Dermis blood vessel endothelial cell (primary cell): ENCODE results near the gene SYPL2. TPM values are rescaled to one million over a fixed set of nuclear protein-coding genes. Genes with fewer than 3 reads are reported as not detected.
"Not testable (repeated sequence)": the region's sequence is repeated elsewhere in the genome, so short reads cannot be mapped to it uniquely, and the experiment has no call there.

ENCODE experiments used
- DNase-seq: peaks from one replicate; pipeline ENCODE4 v3.0.0; 2010
- total RNA-seq: library from RNA; depleted of rRNA; stranded (reverse); fragments of >200 nt; gene quantifications from 2 replicates; pipeline ENCODE4 v1.2.3, GENCODE V29; 2014

Gene SYPL2
- under 0.01 TPM in 1 of 2 replicates, not detected in the other for total RNA-seq

DNA sequence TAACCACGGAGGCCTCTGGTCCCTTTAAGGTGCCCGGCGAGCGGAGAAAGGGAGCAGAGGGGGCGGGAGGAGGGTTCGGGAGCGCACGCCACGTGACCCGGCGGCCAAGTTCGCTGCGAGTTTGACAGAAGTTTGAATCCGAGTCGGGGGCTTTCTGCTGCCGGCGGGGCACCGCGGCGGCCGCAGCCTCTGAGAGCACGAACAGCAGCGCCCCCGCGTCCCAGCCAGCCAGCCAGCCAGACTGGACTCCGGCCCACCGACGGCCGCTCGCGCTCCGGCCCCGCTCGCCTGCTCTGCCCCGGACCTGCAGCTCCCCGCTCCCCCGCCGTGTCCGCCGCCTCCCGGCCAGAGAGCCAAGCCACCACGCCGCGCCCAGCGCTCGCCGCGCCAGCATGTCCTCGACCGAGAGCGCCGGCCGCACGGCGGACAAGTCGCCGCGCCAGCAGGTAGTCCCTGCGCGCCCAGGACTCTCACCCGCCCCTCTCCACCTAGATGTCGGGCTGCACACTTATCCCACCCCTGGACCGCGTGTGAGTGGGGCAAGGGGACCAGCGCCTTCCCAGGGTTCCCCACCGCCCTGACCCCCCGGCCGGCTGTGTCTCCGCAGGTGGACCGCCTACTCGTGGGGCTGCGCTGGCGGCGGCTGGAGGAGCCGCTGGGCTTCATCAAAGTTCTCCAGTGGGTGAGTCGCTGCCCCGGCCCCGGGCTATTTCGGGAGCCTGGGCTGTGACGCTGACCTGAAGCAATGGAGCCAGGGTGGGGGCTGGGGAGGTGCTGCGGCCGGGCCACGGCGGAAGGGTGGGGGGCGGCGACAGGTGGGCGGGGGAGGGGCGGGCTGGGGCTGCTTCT is at the start of gene SYPL2:
SYPL2 (plus strand) TSS at position 95 of the 849 bp plus-strand sequence; CDS start at position 393, 298 bp downstream.
- peak; percentile 15 for DNase-seq

- DNase-seq, result no peak
Observed at GRCh38 chr1:109423498-109423897, 42.8 kb upstream of the SYPL2 start.

- peak; percentile 64 for DNase-seq
Observed at GRCh38 chr1:109425391-109426280, 40.7 kb upstream of the SYPL2 start.

DNA sequence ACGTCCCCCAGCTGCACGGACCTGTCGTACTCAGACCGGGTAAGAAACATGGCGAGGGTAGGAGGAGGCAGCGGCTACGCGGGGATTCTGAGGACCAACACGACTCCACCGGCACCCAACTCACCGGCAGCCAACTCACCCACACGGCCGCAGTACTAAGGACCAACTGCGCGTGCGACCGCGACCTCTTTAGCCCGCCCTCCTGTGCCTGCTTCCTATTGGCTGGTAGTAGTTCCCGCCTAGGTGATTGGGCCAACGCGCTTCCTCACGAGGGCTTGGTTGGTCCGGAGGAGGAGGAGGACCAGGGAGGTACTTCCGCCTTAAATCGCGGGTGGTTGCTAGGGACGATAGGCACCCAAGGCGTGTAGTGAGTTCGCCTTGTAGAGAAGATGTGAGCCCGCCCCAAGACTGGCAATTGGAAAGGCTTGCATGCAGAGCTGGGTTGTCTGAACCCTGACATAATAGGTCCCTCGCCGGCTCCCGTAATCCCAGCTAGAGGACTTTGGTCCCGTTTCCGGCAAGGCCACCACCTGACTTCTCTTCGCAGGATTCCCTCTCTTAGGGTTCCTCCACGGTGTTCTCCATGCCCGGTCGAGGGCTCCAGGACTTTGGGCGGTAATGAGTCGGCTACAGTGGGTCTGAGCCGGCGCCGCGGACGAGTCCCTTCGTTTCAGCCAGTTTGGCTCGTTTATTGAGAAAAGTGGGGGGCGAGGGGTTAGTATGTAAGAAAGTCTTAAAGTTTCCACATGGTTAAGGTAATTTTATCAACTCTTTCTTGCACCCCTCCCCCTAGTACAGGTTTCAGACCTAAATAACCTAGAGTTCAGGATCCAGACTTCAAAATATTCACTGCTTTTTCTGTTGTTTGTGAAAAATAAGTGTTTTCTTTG is 39.8 kb upstream of the SYPL2 start, which contains the start of gene PSMA5:
PSMA5 (minus strand) TSS at position 168 of the 890 bp plus-strand sequence; CDS start at position 50, 118 bp downstream.
- DNase-seq, result peak; percentile 100

- no peak for DNase-seq
Observed at GRCh38 chr1:109427171-109427467, 39.2 kb upstream of the SYPL2 start.

DNA sequence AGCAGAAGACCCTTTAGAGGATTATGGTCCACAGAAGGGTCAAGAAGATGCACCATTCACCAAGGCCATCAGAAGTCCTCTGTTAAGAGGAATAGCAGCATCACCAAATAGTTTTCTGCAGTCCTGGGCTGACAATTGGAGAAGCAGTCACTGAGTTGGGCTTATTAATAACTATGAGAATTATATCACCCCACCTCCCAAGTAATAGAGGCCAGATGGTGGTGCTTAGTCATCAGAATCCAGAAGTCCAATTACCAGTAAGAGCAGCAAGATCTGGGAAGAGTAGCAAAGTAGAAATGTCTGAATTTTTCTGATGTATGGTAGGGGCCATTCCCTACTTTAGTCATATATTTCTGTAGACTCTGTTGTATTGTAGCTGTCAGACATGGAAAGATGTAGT is 34.0 kb upstream of the SYPL2 start:
- DNase-seq, result no peak

- DNase-seq, result no peak
Observed at GRCh38 chr1:109433322-109433721, 33.0 kb upstream of the SYPL2 start.

GRCh38 chr1:109434484-109434883 is 31.9 kb upstream of the SYPL2 start:
- DNase-seq, result no peak

DNA sequence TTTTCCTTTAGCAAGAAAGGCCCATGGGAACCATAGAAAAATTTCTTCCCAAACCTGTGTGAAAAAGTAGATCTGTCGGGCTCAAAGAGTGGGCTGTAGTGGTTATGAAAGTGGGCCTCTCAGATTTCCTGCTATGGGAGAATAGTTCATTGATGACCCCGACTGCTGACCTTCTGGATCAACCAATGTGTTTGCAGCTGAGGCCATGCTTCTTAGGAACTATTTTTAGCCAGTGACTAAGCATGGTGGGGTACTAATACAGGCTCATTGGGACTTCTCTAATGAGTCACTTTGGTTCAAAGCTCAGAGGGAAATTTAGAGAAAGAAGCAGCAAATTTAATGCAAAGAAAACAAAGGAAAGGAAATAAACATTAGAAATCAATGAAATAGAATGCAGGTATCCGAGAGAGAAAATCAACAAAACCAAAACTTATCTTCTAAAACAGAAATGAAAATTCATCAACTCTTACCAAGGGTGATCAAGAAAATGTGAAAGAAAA is 27.5 kb upstream of the SYPL2 start:
- peak; percentile 56 for DNase-seq

GRCh38 chr1:109441069-109441468 is 25.3 kb upstream of the SYPL2 start:
- no peak for DNase-seq

DNA sequence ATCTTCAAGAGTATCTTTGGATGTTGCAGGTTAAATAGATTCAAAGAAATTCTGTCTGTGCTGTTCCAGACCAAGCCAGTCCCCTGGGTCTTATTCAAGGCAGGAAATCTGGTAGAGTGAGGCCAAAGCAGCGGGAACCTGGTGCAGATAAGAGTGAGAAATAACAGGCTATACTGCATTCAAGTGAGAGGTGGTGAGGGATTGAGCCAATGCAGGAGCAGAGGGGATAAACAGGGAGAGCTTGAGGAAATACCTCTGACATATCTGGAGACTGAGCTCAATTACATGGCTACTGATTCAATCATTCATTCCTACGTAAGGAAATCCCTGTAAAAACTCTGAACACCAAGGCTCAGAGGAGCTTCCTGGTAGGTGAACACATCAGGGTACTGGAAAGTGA is 22.9 kb upstream of the SYPL2 start:
- DNase-seq, result no peak

GRCh38 chr1:109444346-109444745 is 22.0 kb upstream of the SYPL2 start:
- DNase-seq, result no peak

DNA sequence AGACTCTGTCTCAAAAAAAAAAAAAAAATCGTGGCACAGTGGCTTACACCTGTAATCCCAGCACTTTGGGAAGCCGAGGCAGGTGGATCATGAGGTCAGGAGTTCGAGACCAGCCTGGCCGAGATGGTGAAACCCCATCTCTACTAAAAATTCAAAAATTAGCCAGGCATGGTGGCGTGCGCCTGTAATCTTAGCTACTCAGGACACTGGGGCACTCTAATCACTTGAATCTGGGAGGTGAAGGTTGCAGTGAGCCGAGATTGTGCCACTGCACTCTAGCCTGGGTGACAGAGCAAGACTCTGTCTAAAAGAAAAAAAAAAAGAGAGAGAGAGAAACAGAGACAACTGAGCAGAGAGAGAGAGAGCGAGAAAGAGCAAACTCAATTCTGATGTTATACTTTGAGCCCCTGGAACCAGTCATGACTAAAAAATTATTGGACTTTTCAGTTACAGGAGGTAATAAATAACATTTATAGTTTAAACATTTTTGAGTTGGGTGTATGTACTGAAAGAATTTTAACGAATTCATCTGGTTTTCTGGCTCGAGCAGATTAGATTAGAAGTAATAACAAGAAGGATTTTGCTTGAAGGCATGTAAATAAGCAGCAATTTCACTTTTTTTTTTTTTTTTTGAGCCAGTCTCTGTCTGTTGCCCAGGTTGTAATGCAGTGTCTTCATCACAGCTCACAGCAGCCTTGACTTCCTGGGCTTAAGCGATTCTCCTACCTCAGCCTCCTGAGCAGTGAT is 20.2 kb upstream of the SYPL2 start:
- not testable (repeated sequence) for DNase-seq

DNA sequence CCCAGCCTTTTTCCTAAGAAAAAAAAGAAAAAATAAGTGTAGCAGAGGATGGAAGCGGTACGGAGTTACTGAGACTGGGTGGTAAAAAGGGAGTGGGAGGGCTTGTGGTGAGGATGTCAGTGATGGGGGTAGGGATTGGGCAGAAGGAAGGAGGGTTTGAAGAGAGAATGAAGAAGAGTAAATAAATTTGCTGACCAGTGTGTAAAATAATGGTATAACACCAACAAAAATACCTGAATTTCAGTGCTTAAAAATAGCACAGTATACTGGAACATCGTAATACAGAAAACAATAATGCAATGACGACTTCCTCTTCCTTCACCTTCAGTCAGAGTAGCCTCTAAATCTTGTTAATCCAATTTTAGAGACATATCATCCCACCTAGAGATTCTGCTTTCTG is 18.8 kb upstream of the SYPL2 start:
- DNase-seq, result no peak

- no peak for DNase-seq
Observed at GRCh38 chr1:109454497-109455133, 11.7 kb upstream of the SYPL2 start.

DNA sequence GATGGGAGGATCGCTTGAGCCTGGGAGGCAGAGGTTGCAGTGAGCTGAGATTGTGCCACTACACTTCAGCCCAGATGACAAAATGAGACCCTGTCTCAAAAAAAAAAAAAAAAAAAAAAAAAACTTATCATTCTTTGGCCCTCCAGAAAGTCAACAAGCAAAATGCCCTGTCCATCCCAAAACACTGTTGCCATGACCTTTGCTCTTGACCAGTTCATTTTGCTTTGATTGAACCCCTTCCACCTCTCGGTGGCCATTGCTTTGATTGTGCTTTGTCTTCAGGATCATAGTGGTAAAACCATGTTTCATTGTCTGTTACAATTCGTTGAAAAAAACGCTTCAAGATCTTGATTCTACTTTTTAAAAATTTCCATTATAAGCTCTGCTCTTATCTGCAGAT is 8.5 kb upstream of the SYPL2 start:
- no peak for DNase-seq

GRCh38 chr1:109466125-109466451 is 258 bp upstream of the SYPL2 start:
- DNase-seq, result no peak

- DNase-seq, result no peak
Observed at GRCh38 chr1:109467301-109467777, 993 bp downstream of the SYPL2 start.

- DNase-seq, result no peak
Observed at GRCh38 chr1:109468061-109468460, 1.7 kb downstream of the SYPL2 start.

DNA sequence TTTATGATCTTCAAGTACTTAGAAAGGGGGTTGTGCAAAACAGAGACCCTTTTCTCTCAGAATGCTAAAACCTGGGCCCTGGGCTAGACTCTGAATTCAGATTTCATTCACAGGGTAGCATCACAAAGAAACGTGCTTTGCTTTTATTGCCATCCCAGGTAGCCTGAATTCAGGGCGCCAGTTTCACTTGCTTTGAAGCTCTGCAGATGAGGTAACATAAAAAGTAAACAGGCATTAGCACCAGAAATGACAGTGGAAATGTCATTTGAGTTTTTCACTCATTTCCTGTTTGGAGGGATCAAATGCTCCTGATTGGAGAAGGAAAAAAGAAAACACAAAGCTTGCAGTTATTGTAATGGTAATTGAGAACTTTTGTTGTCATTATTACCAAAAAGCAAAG is 2.6 kb downstream of the SYPL2 start:
- no peak for DNase-seq

GRCh38 chr1:109470245-109470644 is 3.9 kb downstream of the SYPL2 start:
- DNase-seq, result no peak
